ENCODE measurements around the gene ALPL.
"Not testable (repeated sequence)": the region's sequence is repeated elsewhere in the genome, so short reads cannot be mapped to it uniquely, and the experiment has no call there.

The ALPL gene

DNA sequence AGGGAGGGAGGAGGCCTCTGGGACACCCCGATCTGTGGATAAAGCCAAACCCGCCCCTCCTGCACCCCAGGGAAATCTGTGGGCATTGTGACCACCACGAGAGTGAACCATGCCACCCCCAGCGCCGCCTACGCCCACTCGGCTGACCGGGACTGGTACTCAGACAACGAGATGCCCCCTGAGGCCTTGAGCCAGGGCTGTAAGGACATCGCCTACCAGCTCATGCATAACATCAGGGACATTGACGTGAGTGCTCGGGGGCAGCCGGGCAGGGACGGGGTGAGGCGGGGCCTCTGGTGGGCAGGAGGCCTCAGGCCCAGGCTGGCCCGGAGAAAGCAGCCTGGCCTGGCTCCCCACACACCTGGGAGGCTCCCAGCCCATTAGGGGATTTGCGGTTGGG, 54.7 kb downstream of the ALPL start:
- DNase-seq = no peak

DNA sequence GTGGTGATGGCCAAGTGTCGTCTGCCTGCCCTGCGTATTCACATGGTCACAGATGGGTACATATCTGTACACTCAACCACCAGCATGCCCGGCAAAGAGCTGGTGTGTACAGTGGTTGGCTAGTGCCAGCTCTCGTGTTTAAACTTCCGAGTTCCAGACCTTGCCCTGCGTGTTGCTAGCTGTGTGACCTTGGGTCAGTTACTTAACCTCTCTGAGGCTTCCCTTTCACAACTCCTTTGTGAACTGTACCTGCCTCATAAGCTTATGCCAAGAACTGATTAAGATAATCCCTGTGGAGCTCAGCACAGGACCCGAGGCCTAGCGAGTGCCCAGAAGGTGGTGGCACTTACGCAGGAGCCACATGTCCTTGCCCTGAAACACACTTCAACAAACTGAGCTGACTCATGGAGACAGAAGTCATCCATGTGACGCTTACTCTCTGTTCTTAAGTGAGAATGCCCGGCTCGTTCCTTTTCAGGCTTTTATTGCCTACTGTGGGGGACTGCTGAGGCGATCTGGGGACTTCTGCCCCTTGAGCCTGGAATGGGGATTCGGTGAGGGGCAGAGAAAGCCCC, 55.4 kb downstream of the ALPL start:
- DNase-seq = no peak

DNA sequence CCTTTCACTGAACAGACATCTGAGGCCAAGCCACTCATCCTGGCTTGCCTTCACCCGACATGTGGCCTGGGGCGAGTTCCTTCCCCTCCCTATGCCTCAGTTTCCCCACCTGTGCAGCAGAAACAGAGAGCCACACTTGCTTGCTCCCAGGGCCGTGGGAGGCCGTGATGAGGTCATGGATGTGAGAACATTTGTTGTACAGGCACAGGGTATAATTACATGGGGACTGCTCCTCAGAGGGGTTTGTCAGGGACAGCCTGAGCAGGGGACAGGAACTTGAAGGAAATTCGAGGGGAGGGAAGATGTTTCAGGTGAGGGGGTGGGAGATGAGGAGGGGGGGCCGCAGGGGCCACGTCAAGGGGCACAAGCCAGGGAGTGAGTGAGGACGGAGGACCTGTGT, 56.1 kb downstream of the ALPL start:
- DNase-seq = no peak

GRCh38 chr1:21566361-21566760, 57.1 kb downstream of the ALPL start:
- not testable (repeated sequence) for DNase-seq

- no peak for DNase-seq
Observed at GRCh38 chr1:21567241-21568005, 58.2 kb downstream of the ALPL start.

- no peak for DNase-seq
Observed at GRCh38 chr1:21568006-21568746, 59.0 kb downstream of the ALPL start.

DNA sequence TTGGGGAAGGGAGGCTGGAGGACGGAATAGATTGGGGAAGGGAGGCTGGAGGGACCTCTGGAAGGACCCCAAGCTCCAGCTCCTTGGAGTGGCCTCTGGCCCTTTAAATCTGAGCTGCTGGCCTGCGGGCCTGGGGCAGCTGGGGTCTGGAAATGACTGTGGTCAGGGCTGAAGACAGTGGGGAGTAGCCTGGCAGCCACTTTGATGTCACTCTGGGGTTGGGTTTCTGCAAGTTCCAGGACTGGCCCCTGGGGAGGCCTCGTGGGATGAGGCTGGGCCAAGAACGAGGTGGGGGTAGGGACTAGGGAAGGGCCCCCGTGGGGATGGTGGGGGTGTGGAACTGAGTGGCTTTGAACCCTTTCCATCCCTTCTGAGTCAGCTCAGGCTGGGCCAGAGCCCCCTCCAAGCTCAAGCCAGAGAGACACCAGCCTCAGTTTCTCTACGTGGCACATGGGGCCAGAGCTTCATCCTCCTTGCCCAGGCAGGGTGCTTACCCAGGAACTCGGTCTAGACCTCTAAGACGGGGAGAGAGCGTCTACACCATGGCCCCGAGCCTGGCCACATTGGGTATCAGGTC, 59.7 kb downstream of the ALPL start:
- no peak for DNase-seq

GRCh38 chr1:21569820-21570527, 60.8 kb downstream of the ALPL start:
- no peak for DNase-seq

DNA sequence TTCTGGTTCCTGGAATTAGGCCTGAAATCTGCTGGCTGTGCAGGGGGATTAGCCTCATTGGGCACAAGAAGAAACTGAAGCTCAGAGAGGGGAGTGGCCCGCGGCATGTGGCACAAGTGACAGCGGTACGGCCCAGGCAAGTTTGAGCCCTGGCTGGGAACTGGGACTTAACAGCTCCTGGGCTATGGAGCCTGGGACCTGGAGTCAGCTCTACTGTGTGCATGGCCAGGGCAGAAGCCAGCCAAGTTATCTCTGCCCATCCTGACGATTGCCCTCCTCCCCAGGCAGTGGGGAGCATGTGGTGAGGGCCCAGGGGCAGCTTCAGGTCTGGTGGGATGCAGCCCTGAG, 61.3 kb downstream of the ALPL start:
- DNase-seq = no peak

DNA sequence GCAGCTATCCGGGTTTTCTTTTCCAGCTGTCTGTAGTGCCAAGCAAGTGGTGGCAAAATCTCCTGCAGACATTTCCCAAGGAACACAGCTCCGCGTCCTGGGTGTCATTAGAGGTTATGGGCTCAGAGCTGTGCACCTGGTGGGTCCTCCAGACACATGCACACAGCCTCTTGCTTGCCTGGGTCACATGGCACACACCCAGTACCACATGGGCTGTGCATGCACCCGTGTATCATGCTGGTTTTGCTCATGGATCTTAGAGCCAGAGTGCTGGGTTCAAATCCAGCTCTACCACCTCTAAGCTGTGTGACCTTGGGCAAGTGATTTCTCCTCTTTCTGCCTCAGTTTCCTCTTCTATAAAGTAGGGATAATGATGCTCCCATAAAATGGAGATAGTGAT, 61.7 kb downstream of the ALPL start:
- no peak for DNase-seq

GRCh38 chr1:21572221-21572620, 63.0 kb downstream of the ALPL start:
- no peak for DNase-seq

DNA sequence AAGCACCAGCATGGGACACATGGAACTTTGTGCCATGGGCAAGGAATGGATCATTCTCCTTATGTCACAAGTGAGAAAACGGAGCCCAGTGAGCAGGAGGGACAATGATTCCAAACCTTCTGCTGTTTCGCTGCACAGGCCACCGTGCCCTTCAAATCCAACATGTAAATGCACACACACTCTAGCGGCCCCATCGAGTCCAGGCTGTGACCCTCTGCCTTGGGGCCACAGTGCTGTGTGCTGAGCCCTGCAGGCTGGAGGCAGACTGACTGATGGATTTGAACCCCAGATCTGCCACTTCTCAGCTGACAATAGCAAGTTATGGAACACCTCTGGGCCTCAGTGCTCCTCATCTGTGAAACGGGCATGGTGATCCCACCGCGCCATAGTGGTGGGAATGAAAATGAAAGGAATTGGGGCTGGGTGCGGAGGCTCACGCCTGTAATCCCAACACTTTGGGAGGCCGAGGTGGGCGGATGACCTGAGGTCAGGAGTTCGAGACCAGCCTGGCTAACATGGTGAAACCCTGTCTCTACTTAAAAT, 63.6 kb downstream of the ALPL start:
- DNase-seq = no peak

- DNase-seq = no peak
Observed at GRCh38 chr1:21573475-21573874, 64.3 kb downstream of the ALPL start.

- DNase-seq = peak; percentile 60
Observed at GRCh38 chr1:21573971-21574465, 64.8 kb downstream of the ALPL start.

GRCh38 chr1:21574466-21575151, 65.4 kb downstream of the ALPL start:
- DNase-seq = no peak

DNA sequence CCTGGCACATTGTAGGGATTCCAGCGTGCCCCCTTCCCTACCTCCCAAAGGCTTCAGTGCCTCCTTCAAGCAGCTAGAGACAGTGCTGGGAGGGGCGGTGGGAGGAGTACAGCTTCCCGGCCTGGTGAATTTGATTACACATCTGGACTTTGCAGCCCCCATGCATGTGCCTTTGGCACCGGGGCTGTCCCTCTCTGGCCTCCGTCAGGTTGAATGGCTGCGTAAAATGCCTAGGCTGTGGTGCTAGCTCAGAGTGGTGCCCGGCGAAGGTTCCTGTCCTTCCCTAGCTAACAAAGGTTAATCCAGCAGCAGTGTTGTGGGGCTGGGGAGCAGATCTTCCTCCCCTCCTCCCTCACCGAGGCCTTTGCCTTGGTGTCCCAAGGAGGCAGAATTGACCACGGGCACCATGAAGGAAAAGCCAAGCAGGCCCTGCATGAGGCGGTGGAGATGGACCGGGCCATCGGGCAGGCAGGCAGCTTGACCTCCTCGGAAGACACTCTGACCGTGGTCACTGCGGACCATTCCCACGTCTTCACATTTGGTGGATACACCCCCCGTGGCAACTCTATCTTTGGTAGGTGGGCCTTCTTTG, 66.2 kb downstream of the ALPL start:
- DNase-seq = no peak

GRCh38 chr1:21576031-21576797, 67.0 kb downstream of the ALPL start:
- no peak for DNase-seq

DNA sequence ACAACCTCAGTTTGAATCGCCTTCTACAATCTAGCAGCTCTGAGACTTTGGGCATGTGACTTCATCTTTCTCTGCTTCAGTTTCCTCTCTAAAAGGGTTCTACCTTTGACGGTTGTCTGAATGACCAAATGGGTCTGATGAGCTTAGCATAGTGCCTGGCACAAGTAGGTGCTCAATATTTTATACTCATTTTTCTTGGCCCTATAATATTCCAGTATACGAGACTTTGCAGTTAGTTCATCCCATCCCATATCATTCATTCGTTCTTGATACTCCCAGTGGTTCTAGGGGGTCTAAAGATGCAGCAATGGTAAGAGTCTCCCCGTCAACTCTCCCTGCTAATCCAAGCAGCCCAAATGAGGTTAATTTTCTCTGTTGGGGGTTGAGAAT, 67.6 kb downstream of the ALPL start:
- DNase-seq = no peak

GRCh38 chr1:21577324-21577723, 68.1 kb downstream of the ALPL start:
- DNase-seq = no peak

DNA sequence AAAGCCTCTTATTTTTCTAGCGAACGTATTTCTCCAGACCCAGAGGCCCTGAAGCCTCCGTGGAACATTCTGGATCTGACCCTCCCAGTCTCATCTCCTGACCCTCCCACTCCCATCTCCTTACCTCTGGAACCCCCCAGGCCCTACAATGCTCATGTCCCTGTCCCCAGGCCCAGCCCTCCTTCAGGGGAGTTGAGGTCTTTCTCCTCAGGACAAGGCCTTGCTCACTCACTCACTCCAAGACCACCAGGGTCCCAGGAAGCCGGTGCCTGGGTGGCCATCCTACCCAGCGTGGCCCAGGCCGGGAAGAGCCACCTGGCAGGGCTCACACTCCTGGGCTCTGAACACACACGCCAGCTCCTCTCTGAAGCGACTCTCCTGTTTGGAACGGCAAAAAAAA, 68.7 kb downstream of the ALPL start:
- no peak for DNase-seq

DNA sequence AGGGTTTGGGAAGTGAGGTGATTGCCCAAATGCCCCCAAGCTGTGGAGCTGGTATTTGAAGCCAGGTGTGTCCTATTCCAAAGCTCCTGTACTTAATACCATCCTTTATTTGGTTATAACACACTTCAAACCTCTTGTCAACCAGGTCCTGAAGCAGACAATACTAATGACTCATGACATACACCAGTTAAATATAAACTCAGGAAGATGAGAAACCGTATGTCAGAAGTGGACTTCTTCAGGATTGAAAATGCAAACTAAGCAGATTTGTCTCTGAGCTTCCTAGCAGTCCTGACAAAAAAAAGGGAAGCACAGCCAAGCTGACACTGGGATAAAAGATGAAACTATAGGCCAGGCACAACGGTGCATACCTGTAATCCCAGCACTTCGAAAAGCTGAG, 70.6 kb downstream of the ALPL start:
- no peak for DNase-seq

Data from OCI-M1 (cell line).